HG03066 (cell line): ENCODE data around the gene WASF2.

Source experiments
- ATAC-seq: cut with Tn5 transposase; IDR thresholded peaks from one replicate; pipeline ENCODE4 v1.9.1; 2021; ENCODE audit warnings: low read depth; ENCODE audit not compliant: unreplicated experiment

WASF2 gene

GRCh38 chr1:27381969-27382762, 107.8 kb downstream of the WASF2 start:
- ATAC-seq = no peak

DNA sequence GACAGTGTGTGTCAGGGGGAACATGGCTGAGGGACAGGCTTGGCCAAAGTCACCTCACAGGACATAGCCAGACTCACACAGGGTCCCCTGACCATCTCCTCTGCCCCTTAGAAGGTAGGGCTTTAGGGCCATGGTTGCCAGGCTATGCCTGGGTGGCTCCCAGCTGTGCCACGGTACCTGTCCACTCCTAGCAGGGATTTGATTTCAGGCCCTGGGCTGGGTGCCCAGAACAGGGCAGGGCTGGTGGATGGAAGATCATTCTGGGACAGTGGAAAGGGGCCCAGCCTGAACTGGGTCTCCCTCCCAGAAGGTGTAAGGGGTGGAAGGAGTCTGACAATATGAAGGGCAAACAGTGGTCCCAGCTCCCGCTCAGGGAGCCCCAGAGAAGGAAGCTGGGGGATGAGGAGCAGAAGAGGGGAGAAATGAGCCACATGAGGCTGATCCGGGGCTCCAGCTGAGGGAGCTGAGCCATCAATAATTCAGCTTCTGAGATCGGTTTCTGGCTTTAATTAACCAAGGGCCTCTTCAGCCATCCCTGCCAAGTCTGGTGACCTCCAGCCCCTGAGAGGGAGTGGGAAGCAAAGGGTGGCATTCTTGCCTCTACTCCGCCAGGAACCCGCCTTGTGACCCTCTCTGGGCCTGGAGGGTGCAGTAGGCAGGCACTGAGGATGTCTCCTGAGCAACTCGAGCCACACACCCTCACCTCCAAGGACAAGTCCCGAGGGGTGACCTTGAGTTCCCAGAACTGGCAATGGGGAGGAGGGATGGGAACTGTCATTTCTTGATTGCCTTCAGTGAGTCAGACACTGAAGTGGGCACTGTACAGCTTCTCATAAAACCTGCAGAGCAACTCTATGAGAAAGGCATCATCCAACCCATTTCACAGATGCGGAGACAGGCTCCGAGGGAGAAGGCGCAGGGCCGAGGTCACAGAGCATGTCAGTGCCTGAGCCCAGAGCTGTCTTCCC, 108.9 kb downstream of the WASF2 start:
- ATAC-seq = no peak

DNA sequence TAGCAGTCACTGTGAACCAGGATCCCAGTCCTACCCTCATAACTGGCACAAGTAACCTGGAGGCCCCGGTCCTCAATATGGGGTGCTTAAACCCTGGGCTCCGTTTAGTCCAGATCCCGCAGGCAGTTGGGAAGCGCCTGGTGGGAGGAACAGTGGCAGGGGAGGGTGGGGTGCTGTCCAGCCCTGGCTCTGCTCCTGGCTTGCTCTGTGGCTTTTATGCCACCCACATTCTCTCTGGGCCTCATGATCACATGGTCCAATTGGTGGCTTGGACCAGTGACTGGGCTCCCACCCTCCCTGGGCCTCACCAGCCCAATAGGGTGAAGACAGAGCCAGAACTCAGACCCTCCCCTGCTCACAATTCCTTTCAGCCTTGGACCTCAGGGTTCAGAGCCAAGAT, 109.7 kb downstream of the WASF2 start:
- no peak for ATAC-seq

GRCh38 chr1:27379564-27380122, 110.3 kb downstream of the WASF2 start:
- no peak for ATAC-seq

GRCh38 chr1:27377760-27378495, 112.0 kb downstream of the WASF2 start:
- ATAC-seq = no peak

DNA sequence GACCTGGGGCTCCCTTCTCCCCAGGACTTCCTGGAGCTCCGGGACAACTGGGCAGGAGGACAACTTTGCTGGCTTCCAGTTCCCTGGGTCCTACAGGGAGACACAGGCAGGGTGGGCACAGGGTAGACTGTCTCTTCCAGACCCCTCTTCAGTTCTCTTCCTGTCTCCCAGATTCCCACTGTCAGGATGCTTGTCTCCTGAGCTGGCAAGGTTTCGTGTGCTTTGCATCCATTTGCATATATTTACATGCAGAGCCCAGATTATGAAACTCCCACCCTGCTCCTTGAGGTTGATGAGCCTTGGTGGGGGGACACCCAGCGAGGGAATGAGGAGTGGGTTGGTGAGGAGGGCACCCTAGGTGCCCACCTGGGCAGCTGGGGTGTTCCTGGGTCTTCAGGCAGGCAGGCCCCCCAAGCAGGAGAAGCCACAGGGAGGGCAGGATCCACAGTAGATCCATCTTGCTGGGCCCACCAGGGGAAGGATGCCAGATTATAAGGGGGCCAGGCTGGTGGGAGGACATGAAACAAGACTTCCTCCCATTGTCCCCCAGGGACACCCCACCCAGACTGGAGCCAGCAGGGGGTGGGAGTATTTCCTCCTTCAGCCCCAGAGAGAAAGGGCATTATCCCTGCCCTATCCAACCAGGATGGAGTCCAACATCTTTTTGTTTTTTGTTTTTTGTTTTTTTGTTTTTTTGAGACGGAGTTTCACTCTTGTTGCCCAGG, 115.4 kb downstream of the WASF2 start, which contains the start of gene FCN3:
Gene FCN3 (minus strand): TSS at position 463 of the 725 bp plus-strand sequence. CDS start 6 bp downstream, at position 457.
- no peak for ATAC-seq

DNA sequence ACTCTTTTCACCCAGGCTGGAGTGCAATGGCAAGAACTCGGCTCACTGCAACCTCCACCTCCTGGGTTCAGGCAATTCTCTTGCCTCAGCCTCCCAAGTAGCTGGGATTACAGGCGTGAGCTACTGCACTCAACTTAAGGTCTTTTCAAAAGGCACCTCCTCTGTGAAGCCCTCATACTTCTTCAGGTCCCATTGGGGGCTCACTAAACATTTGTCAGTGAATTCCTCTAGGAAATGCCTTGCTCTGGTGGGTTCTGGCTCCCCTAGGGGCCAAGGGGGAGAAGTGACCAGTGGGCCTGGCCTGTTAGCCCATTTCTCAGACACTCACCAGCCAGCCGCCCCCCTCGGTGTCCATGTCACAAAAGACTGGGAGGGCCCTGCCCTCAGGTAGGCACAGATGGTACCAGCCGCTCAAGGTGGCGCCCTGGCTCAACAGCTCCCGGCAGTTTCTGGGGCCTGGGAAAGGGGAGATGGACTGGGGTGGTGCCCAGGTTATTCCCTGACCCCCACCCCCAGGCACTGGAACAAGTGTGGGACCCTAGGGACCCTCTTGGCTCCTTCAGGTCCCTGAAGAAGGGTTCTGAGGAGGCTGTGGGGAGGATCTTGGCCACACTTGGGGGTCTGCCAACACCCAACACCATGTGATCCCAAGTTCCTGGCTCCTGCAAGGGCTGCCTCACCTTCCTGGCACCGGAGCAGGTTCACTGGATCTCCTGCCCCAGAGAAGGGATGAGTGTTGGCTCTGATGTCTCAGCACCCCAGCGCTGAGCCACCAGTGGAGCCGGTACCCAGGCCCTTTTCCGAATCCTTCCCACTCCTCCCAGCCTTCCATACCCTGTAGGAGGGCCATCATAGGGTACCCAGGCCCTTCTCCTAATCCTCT, 116.9 kb downstream of the WASF2 start:
- ATAC-seq = no peak

DNA sequence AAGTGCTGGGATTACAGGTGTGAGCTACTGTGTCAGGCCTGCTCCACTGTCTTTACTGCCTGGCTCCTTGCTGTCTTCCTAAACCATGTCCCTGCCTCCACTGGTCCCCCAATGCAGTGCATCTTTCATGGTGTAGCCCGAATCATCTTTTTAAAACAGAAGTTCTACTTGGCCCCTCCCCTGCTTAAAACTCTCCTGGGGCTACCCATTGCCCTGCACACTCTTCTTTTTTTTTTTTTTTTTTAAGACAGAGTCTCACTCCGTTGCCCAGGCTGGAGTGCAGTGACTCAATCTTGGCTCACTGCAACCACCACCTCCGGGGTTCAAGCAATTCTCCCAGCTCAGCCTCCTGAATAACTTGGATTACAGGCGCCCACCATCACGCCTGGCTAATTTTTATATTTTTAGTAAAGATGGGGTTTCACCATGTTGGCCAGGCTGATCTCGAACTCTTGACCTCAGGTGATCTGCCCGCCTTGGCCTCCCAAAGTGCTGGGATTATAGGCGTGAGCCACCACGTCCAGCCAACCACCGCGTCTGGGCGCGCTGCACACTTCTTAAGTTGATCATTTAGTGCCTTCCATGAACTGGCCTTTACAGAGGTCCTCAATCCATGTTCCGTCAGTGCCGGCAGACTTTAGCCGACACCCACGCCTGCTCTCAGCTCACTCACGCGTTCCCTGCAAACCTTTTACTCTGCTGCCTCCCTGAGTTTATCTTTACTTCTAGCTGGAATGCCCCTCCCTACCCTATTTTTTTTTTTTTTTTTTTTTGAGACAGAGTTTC, 117.8 kb downstream of the WASF2 start:
- no peak for ATAC-seq

DNA sequence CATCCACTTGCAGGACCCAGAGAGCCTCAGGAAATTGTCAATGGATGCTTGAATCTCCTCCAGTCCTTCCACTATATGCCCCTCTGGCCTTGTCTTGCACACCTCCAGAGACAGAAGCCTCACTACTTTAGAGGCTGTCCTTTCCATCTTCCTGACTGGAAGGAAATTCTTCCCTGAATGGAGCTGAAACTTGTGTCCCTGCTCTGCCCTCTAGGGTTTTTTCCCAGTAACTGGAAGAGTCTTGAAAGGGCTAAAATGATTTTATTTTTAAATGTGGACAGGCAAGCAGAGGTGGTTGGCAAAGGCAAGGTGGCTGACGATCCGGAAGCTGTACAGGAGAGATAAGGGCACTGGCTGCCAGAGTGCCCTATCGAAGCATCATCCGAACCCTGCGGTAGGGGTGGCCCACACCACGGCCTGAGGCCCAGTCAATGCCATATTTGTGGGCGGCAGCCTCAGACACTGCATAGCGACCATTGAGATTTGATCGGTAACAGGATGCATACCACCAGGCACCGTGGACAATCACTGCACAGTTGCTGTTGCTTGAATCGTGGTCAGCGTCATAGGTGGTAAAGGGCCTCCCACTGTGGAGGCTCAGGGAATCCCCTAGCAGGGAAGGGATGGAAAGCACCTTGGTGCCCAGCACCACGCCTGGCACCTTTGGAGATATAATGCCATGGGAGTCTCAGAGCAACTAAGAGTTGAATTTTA, 120.9 kb downstream of the WASF2 start:
- ATAC-seq = no peak

- ATAC-seq = no peak
These were observed 122.8 kb downstream of the WASF2 start for GRCh38 chr1:27367160-27367650.

- ATAC-seq = no peak
These were observed 123.4 kb downstream of the WASF2 start, which contains the start of gene MAP3K6 for GRCh38 chr1:27366411-27367159. MAP3K6 (minus strand) TSS chr1:27366961; CDS start chr1:27366597, 364 bp downstream.

DNA sequence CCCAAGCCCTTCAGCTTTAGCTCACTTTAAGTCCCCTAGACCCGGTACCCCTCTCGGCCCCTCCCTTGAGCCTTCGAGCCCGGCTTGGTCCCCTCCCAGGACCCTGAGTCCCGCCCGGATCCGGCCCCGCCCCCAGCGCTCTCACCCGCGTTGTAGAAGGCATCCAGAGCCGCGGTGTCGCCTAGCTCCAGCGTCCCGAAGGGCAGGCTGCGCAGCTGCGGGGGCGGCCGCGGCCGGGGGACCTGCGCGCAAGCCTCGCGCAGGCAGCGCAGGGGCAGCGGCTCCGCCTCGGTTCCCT, 123.9 kb downstream of the WASF2 start:
- no peak for ATAC-seq

- no peak for ATAC-seq
These were observed 124.4 kb downstream of the WASF2 start for GRCh38 chr1:27365372-27366112.

DNA sequence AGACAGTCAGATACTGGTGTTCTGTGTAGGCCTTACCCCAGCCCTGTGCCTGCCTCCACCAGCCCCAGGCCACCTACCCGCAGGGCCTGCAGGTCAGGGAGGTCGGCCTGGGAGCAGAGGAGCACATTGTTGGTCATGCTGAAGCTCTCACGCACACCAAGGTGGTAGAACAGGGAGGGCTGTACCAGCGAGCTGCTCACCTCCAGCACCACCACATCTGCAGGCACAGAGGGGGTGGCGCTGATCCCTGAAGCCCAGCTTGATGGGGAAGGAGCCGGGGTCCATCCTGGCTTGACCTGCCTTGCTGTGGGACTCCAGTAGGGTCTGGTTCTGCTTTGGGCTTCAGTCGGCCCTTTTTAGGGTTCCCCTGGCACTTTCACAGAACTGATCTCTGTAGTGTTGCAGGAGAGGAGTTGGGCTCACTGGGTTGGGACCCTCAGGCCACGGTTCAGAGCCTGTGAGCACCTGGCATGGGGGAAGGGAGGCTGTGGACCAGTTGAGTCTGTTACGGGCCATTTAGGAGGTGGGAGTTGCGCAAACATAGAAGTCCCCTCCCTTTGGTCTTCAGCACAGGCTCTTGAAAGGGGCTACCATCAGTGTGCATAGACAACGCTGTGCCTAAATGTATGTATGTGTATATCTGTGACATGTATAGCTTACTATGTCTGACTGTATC, 125.1 kb downstream of the WASF2 start:
- ATAC-seq = no peak
